SK-N-MC (cell line): ENCODE results near the gene DHX15.

Experiments
- EZH2 ChIP-seq: fragments of 200-600 bp; sonication (generic); IDR thresholded peaks from one replicate; pipeline ENCODE4 v1.6.1; 2017; ENCODE audit warnings: antibody characterized with exemption
- POLR2AphosphoS5 ChIP-seq: IDR thresholded peaks from 2 replicates; pipeline ENCODE4 v1.6.1; 2012; ENCODE audit warnings: mild to moderate bottlenecking, low read depth, low read length, borderline replicate concordance

GRCh38 chr4:24614881-24615280, 30.5 kb upstream of the DHX15 start:
- TF ChIP-seq POLR2AphosphoS5 (no peak), EZH2 (no peak)
